HepG2 (cell line): ENCODE data around the gene PTPRM. TPM values are rescaled to one million over a fixed set of nuclear protein-coding genes. Genes with fewer than 3 reads are reported as not detected.

Experiments used
- ATAC-seq: fragments of 200-7000 bp; cut with Tn5 transposase; 3 replicates; pipeline ENCODE4 v1.9.1; 2020; ENCODE audit warnings: mild to moderate bottlenecking, moderate library complexity
- BruUV-seq: library from RNA; stranded (reverse); fragments of 400-500 nt; replicated peaks from 2 replicates; lab custom pipeline; 2021; lab: Mats Ljungman, UMichigan
- CTCF ChIA-PET: fragments of 300-600 bp; formaldehyde crosslinking; extraction: SDS; loops from one replicate; lab custom pipeline; 2021; ENCODE audit warnings: low total read pairs, inconsistent platforms, low intra/inter-chr PET ratio; lab: Yijun Ruan, JAX
- POLR2A ChIA-PET: fragments of 350-600 bp; sonication (Branson Sonifier 250); formaldehyde crosslinking; loops from one replicate; lab custom pipeline; 2020; ENCODE audit warnings: antibody characterized with exemption, inconsistent platforms; lab: Yijun Ruan, JAX
- DNase-seq: peaks from one replicate; pipeline ENCODE4 v3.0.0-alpha.2; 2015; ENCODE audit warnings: low spot score
- FAIRE-seq: peaks from 3 replicates; lab custom pipeline; 2011; peaks lifted over from hg19 to GRCh38; lab: Jason Lieb, UNC
- H2AFZ ChIP-seq: one replicate; pipeline ENCODE4 v1.6.1; 2011; ENCODE audit warnings: low read length, inconsistent platforms
- H3K27ac ChIP-seq: fragments of 300-600 bp; 3 replicates; pipeline ENCODE4 v1.8.0; 2011; ENCODE audit warnings: mixed run types, mild to moderate bottlenecking, mixed read lengths, low read length, inconsistent platforms; ENCODE audit not compliant: insufficient read depth; ENCODE audit errors: extremely low read length
- H3K27me3 ChIP-seq, 2 experiments: fragments of 200-600 bp in 1 of 2; 2 replicates in 1 of 2; 3 replicates in 1 of 2; pipeline versions ENCODE4 v1.6.0 to v1.8.0; 2011; ENCODE audit warnings: low read length in 2 of 2, mild to moderate bottlenecking in 2 of 2, moderate library complexity in 2 of 2, inconsistent platforms in 1 of 2; ENCODE audit not compliant: insufficient read depth in 2 of 2, control insufficient read depth in 1 of 2
- H3K36me3 ChIP-seq, 2 experiments: fragments of 200-600 bp in 1 of 2; replicated peaks in 1 of 2; 2 replicates in 1 of 2; 3 replicates in 1 of 2; pipeline versions ENCODE4 v1.5.1 to v1.8.0; 2011; ENCODE audit warnings: low read length in 2 of 2, inconsistent platforms in 1 of 2; ENCODE audit not compliant: insufficient read depth in 2 of 2, control insufficient read depth in 1 of 2
- H3K4me1 ChIP-seq: 2 replicates; pipeline ENCODE4 v1.5.1; 2012; ENCODE audit warnings: low read length, inconsistent platforms; ENCODE audit not compliant: insufficient read depth
- H3K4me2 ChIP-seq: 2 replicates; pipeline ENCODE4 v1.6.0; 2011; ENCODE audit warnings: low read depth, low read length, inconsistent platforms
- H3K4me3 ChIP-seq, 3 experiments: fragments of 200-600 bp in 1 of 3; sonication (generic), shearing (Covaris generic) in 1 of 3; replicated peaks in 1 of 3; 2 replicates each; pipeline ENCODE4 v1.5.1; 2011 to 2016; ENCODE audit warnings: low read length in 3 of 3, inconsistent platforms in 2 of 3, low read depth in 2 of 3, mild to moderate bottlenecking in 2 of 3, control low read depth in 1 of 3, mixed read lengths in 1 of 3; ENCODE audit not compliant: insufficient read depth in 1 of 3
- H3K79me2 ChIP-seq: one replicate; pipeline ENCODE4 v1.6.1; 2011; ENCODE audit warnings: low read length, inconsistent platforms; ENCODE audit not compliant: insufficient read depth
- H3K9ac ChIP-seq: 2 replicates; pipeline ENCODE4 v1.6.0; 2011; ENCODE audit warnings: mild to moderate bottlenecking, low read depth, low read length, inconsistent platforms; ENCODE audit not compliant: insufficient read depth
- H3K9me3 ChIP-seq: 2 replicates; pipeline ENCODE4 v1.5.1; 2012; ENCODE audit warnings: mild to moderate bottlenecking, low read length
- H4K20me1 ChIP-seq: 2 replicates; pipeline ENCODE4 v1.6.0; 2011; ENCODE audit warnings: inconsistent platforms, mild to moderate bottlenecking, low read length, moderate library complexity; ENCODE audit not compliant: insufficient read depth
- ARNTL ChIP-seq: sonication (generic); formaldehyde crosslinking; IDR thresholded peaks from 2 replicates; pipeline ENCODE4 v1.4.0; 2020; ENCODE audit warnings: mild to moderate bottlenecking, missing genetic modification reagents
- NONO ChIP-seq, 2 experiments: fragments of 450-650 bp in 1 of 2; sonication (generic) in 1 of 2; formaldehyde crosslinking in 1 of 2; IDR thresholded peaks in 1 of 2; conservative IDR thresholded peaks in 1 of 2; 2 replicates each; pipeline versions ENCODE4 v1.6.1 to v1.8.0; 2017 to 2022; ENCODE audit warnings: mild to moderate bottlenecking in 1 of 2, missing genetic modification reagents in 1 of 2, moderate library complexity in 1 of 2
- PAWR ChIP-seq: sonication (generic); formaldehyde crosslinking; IDR thresholded peaks from 2 replicates; pipeline ENCODE4 v1.4.0; 2020; ENCODE audit warnings: missing genetic modification reagents, mild to moderate bottlenecking, borderline replicate concordance
- REXO4 ChIP-seq: sonication (generic); formaldehyde crosslinking; IDR thresholded peaks from 2 replicates; pipeline ENCODE4 v1.8.0; 2022; ENCODE audit warnings: missing genetic modification reagents, mild to moderate bottlenecking, borderline replicate concordance
- THAP11 ChIP-seq: IDR thresholded peaks from 2 replicates; pipeline ENCODE4 v1.6.1; 2016; ENCODE audit warnings: missing biosample characterization, missing genetic modification reagents
- ZBTB38 ChIP-seq: sonication (generic); formaldehyde crosslinking; IDR thresholded peaks from 2 replicates; pipeline ENCODE4 v1.5.1; 2020; ENCODE audit warnings: mild to moderate bottlenecking, missing genetic modification reagents
- ZFP90 ChIP-seq: sonication (generic); formaldehyde crosslinking; IDR thresholded peaks from 2 replicates; pipeline ENCODE4 v1.8.0; 2022; ENCODE audit warnings: missing genetic modification reagents, mild to moderate bottlenecking, inconsistent platforms, borderline replicate concordance
- ZNF224 ChIP-seq: sonication (generic); formaldehyde crosslinking; IDR thresholded peaks from 2 replicates; pipeline ENCODE4 v1.5.0; 2020; ENCODE audit warnings: mild to moderate bottlenecking, missing genetic modification reagents
- ZNF33A ChIP-seq: sonication (generic); formaldehyde crosslinking; IDR thresholded peaks from 2 replicates; pipeline ENCODE4 v1.5.1; 2020; ENCODE audit warnings: missing genetic modification reagents, mild to moderate bottlenecking, moderate library complexity, borderline replicate concordance
- ZNF83 ChIP-seq: sonication (generic); formaldehyde crosslinking; IDR thresholded peaks from 2 replicates; pipeline ENCODE4 v1.4.0; 2020; ENCODE audit warnings: missing genetic modification reagents, mild to moderate bottlenecking, borderline replicate concordance
- WGBS: methylation state at CpG from one replicate; pipeline ENCODE4 v1.1.6; 2017; ENCODE audit warnings: low lambda C conversion rate; 5-methylcytosine and 5-hydroxymethylcytosine counted together
- in situ Hi-C: cut with HindIII; loops from 2 replicates; pipeline ENCODE4 v1.10.0; 2017; ENCODE audit warnings: low pct_unique_long_range_greater_than_20kb; ENCODE audit not compliant: extremely low pct_ligation_motif_present
- intact Hi-C: fragments of 100-400 bp; cut with micrococcal nuclease; formaldehyde crosslinking; loops from one replicate; pipeline ENCODE4 v1.10.0; 2022; ENCODE audit not compliant: unreplicated experiment
- polyA plus RNA-seq, 8 experiments: library from polyadenylated mRNA; depleted of rRNA in 3 of 8; stranded (reverse) in 7 of 8; unstranded in 1 of 8; fragments of >200 nt; fragmentation: Illumina TruSeq in 4 of 8; extraction: Trizol in 4 of 8; gene quantifications; 2 replicates each; pipeline versions ENCODE4 v1.2.1 to v1.2.3, GENCODE V29; 2011 to 2016; ENCODE audit warnings: low read depth in 4 of 8, missing spikeins in 1 of 8, mixed read lengths in 1 of 8; ENCODE audit not compliant: insufficient read depth in 1 of 8
- total RNA-seq, 5 experiments: library from RNA; depleted of rRNA; stranded (reverse); fragments of >200 nt; fragmentation: Illumina TruSeq; extraction: Trizol; gene quantifications; 2 replicates each; pipeline ENCODE4 v1.2.3, GENCODE V29; 2016; ENCODE audit warnings: low read depth in 1 of 5
- TF ChIP-seq, protein P1 (sequence below): sonication (generic); formaldehyde crosslinking; IDR thresholded peaks from 2 replicates; pipeline ENCODE4 v1.4.0; 2020; ENCODE audit warnings: missing genetic modification reagents
- TF ChIP-seq, protein P2 (sequence below): sonication (generic); formaldehyde crosslinking; conservative IDR thresholded peaks from 2 replicates; pipeline ENCODE4 v1.5.0; 2020; ENCODE audit warnings: missing genetic modification reagents
- TF ChIP-seq, protein P3 (sequence below): IDR thresholded peaks from 2 replicates; pipeline ENCODE4 v1.6.1; 2016; ENCODE audit warnings: low read depth, missing genetic modification reagents, missing compliant biosample characterization

The PTPRM gene
- total and polyA plus RNA-seq, 2 of the 13 experiments (the other 11 are each of a cell fraction or from before 2014, with no cell fraction given): 12.6 to 108 TPM

DNA sequence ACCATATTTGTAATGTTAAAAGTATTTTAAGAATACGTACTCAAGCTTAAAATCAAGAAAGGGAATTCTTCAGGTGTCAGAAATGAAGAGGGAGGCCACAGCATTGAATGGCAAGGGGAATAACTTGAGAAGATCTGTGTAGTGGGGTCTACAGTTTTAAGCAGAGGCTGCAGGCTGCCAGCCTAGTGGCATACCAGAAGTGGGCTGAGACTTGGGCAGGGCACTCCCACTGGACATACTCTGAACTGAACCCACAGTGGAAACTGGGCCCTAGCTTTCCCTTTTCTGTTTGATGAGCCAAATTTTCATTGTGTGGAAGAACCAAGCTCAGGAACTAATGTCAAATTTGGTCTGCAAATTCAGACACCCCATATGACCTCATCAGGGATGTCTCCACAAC is 238.8 kb downstream of the PTPRM start:
- TF ChIP-seq PAWR (CRISPR knock-in tag): no peak
- TF ChIP-seq ZNF83: no peak
- TF ChIP-seq NONO (IDR thresholded peaks at IDR 0.05): no peak
- TF ChIP-seq NONO (CRISPR knock-in tag; conservative IDR thresholded peaks at IDR 0.05): no peak
- TF ChIP-seq ZNF33A (CRISPR knock-in tag): no peak
- no peak for TF ChIP-seq ZFP90 (CRISPR knock-in tag)
- TF ChIP-seq REXO4 (CRISPR knock-in tag): no peak
- TF ChIP-seq ZNF224 (CRISPR knock-in tag): no peak
- TF ChIP-seq, protein P1, sequence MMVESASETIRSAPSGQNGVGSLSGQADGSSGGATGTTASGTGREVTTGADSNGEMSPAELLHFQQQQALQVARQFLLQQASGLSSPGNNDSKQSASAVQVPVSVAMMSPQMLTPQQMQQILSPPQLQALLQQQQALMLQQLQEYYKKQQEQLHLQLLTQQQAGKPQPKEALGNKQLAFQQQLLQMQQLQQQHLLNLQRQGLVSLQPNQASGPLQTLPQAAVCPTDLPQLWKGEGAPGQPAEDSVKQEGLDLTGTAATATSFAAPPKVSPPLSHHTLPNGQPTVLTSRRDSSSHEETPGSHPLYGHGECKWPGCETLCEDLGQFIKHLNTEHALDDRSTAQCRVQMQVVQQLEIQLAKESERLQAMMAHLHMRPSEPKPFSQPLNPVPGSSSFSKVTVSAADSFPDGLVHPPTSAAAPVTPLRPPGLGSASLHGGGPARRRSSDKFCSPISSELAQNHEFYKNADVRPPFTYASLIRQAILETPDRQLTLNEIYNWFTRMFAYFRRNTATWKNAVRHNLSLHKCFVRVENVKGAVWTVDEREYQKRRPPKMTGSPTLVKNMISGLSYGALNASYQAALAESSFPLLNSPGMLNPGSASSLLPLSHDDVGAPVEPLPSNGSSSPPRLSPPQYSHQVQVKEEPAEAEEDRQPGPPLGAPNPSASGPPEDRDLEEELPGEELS (CRISPR knock-in tag): no peak
- no peak for TF ChIP-seq ARNTL
- TF ChIP-seq ZBTB38 (CRISPR knock-in tag): no peak
- TF ChIP-seq THAP11 (CRISPR knock-in tag): no peak
- TF ChIP-seq, protein P2, sequence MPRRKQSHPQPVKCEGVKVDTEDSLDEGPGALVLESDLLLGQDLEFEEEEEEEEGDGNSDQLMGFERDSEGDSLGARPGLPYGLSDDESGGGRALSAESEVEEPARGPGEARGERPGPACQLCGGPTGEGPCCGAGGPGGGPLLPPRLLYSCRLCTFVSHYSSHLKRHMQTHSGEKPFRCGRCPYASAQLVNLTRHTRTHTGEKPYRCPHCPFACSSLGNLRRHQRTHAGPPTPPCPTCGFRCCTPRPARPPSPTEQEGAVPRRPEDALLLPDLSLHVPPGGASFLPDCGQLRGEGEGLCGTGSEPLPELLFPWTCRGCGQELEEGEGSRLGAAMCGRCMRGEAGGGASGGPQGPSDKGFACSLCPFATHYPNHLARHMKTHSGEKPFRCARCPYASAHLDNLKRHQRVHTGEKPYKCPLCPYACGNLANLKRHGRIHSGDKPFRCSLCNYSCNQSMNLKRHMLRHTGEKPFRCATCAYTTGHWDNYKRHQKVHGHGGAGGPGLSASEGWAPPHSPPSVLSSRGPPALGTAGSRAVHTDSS (CRISPR knock-in tag): no peak
- TF ChIP-seq, protein P3, sequence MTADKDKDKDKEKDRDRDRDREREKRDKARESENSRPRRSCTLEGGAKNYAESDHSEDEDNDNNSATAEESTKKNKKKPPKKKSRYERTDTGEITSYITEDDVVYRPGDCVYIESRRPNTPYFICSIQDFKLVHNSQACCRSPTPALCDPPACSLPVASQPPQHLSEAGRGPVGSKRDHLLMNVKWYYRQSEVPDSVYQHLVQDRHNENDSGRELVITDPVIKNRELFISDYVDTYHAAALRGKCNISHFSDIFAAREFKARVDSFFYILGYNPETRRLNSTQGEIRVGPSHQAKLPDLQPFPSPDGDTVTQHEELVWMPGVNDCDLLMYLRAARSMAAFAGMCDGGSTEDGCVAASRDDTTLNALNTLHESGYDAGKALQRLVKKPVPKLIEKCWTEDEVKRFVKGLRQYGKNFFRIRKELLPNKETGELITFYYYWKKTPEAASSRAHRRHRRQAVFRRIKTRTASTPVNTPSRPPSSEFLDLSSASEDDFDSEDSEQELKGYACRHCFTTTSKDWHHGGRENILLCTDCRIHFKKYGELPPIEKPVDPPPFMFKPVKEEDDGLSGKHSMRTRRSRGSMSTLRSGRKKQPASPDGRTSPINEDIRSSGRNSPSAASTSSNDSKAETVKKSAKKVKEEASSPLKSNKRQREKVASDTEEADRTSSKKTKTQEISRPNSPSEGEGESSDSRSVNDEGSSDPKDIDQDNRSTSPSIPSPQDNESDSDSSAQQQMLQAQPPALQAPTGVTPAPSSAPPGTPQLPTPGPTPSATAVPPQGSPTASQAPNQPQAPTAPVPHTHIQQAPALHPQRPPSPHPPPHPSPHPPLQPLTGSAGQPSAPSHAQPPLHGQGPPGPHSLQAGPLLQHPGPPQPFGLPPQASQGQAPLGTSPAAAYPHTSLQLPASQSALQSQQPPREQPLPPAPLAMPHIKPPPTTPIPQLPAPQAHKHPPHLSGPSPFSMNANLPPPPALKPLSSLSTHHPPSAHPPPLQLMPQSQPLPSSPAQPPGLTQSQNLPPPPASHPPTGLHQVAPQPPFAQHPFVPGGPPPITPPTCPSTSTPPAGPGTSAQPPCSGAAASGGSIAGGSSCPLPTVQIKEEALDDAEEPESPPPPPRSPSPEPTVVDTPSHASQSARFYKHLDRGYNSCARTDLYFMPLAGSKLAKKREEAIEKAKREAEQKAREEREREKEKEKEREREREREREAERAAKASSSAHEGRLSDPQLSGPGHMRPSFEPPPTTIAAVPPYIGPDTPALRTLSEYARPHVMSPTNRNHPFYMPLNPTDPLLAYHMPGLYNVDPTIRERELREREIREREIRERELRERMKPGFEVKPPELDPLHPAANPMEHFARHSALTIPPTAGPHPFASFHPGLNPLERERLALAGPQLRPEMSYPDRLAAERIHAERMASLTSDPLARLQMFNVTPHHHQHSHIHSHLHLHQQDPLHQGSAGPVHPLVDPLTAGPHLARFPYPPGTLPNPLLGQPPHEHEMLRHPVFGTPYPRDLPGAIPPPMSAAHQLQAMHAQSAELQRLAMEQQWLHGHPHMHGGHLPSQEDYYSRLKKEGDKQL: no peak
- Histone ChIP-seq H4K20me1 (no peaks in the 10 kb centered on the region), H3K36me3 (no peaks in the 10 kb centered on the region), H3K27ac (no peak overlapping the region), H3K27me3 (no peaks in the 10 kb centered on the region), H2AFZ (no peak overlapping the region), H3K4me2 (no peak overlapping the region), H3K4me3 (no peak overlapping the region), H3K4me1 (peaks cover 58% of the 10 kb centered on the region), H3K79me2 (no peaks in the 10 kb centered on the region), H3K9me3 (no peaks in the 10 kb centered on the region), H3K9ac (no peak overlapping the region)
- BruUV-seq: no TSS peak
- in situ Hi-C loops (no loop called here), intact Hi-C loops (loop anchor here (10.0 kb wide), 1 partner anchor 119 kb away; no protein-coding TSS in a partner anchor)
- FAIRE-seq (no peak), DNase-seq (no peak), ATAC-seq (no peak)
- ChIA-PET POLR2A (no interaction called here), CTCF (no interaction called here)
- WGBS: 100% methylated on average over 1 of the region's 1 CpG
